WTC11 (cell line): ENCODE results near the gene NDUFA6. TPM values are rescaled to one million over a fixed set of nuclear protein-coding genes. Genes with fewer than 3 reads are reported as not detected.

ENCODE experiments used
- ATAC-seq: fragments of 200-7000 bp; cut with Tn5 transposase; 2 replicates; pipeline ENCODE4 v1.10.0; 2021; ENCODE audit warnings: mild to moderate bottlenecking, moderate library complexity
- CTCF ChIA-PET: fragments of 300-600 bp; sonication (Branson Sonifier 250); formaldehyde crosslinking; loops from one replicate; lab custom pipeline; 2021; ENCODE audit warnings: antibody characterized with exemption; lab: Charles Lee
- POLR2A ChIA-PET: fragments of 350-600 bp; sonication (Branson Sonifier 250); formaldehyde crosslinking; loops from one replicate; lab custom pipeline; 2021; ENCODE audit warnings: antibody characterized with exemption; lab: Charles Lee
- DNase-seq: peaks from one replicate; pipeline ENCODE4 v3.0.0; 2021; ENCODE audit warnings: low spot score
- H3K27ac Mint-ChIP-seq: 2 replicates; pipeline ENCODE4 v1.8.0; 2021; ENCODE audit warnings: mixed read lengths
- H3K27me3 Mint-ChIP-seq: 2 replicates; pipeline ENCODE4 v1.8.0; 2021; ENCODE audit warnings: low read depth, mild to moderate bottlenecking, moderate library complexity, mixed read lengths
- H3K36me3 Mint-ChIP-seq: 2 replicates; pipeline ENCODE4 v1.8.0; 2021; ENCODE audit warnings: mixed read lengths
- H3K4me1 Mint-ChIP-seq: 2 replicates; pipeline ENCODE4 v1.8.0; 2022; ENCODE audit warnings: mixed read lengths
- H3K4me3 Mint-ChIP-seq: 2 replicates; pipeline ENCODE4 v1.8.0; 2021; ENCODE audit warnings: mild to moderate bottlenecking, moderate library complexity, mixed read lengths
- H3K9me3 Mint-ChIP-seq: 2 replicates; pipeline ENCODE4 v1.8.0; 2021; ENCODE audit warnings: mixed read lengths
- ESRRA ChIP-seq: sonication (generic); formaldehyde crosslinking; IDR thresholded peaks from 2 replicates; pipeline ENCODE4 v1.8.1; 2022; ENCODE audit warnings: mild to moderate bottlenecking, missing genetic modification reagents, borderline replicate concordance
- ETV6 ChIP-seq: sonication (generic); formaldehyde crosslinking; IDR thresholded peaks from 2 replicates; pipeline ENCODE4 v1.8.1; 2022; ENCODE audit warnings: mild to moderate bottlenecking, missing genetic modification reagents
- FOXK1 ChIP-seq: sonication (generic); formaldehyde crosslinking; IDR thresholded peaks from 2 replicates; pipeline ENCODE4 v1.8.0; 2022; ENCODE audit warnings: mild to moderate bottlenecking, moderate library complexity, missing genetic modification reagents
- JAZF1 ChIP-seq: fragments of 250-450 bp; sonication (Bioruptor Pico); IDR thresholded peaks from 2 replicates; pipeline ENCODE4 v1.9.0; 2021; ENCODE audit warnings: moderate library complexity, mild to moderate bottlenecking, inconsistent platforms
- KAT7 ChIP-seq: sonication (generic); formaldehyde crosslinking; IDR thresholded peaks from 2 replicates; pipeline ENCODE4 v1.8.1; 2023; ENCODE audit warnings: missing genetic modification reagents, mild to moderate bottlenecking, borderline replicate concordance
- NFE2L1 ChIP-seq: sonication (generic); formaldehyde crosslinking; IDR thresholded peaks from 2 replicates; pipeline ENCODE4 v1.8.1; 2023; ENCODE audit warnings: missing genetic modification reagents
- NFYB ChIP-seq: sonication (generic); formaldehyde crosslinking; conservative IDR thresholded peaks from 2 replicates; pipeline ENCODE4 v1.8.0; 2022; ENCODE audit warnings: low read depth, missing genetic modification reagents
- NR1H2 ChIP-seq: sonication (generic); formaldehyde crosslinking; IDR thresholded peaks from 2 replicates; pipeline ENCODE4 v1.9.0; 2021; ENCODE audit warnings: mild to moderate bottlenecking, moderate library complexity, missing genetic modification reagents
- SP1 ChIP-seq: sonication (generic); formaldehyde crosslinking; conservative IDR thresholded peaks from 2 replicates; pipeline ENCODE4 v1.8.1; 2022; ENCODE audit warnings: missing genetic modification reagents
- ZNF219 ChIP-seq: sonication (generic); formaldehyde crosslinking; IDR thresholded peaks from 2 replicates; pipeline ENCODE4 v1.8.0; 2023; ENCODE audit warnings: missing genetic modification reagents, mild to moderate bottlenecking, borderline replicate concordance
- ZNF263 ChIP-seq: sonication (generic); formaldehyde crosslinking; IDR thresholded peaks from 2 replicates; pipeline ENCODE4 v1.8.1; 2022; ENCODE audit warnings: low read depth, mild to moderate bottlenecking, moderate library complexity, missing genetic modification reagents
- total RNA-seq: library from RNA; stranded (reverse); gene quantifications from 3 replicates; pipeline ENCODE4 v1.2.3, GENCODE V29; 2021
- TF ChIP-seq, protein P1 (sequence below): sonication (generic); formaldehyde crosslinking; IDR thresholded peaks from 2 replicates; pipeline ENCODE4 v1.8.1; 2022; ENCODE audit warnings: missing genetic modification reagents, borderline replicate concordance
- TF ChIP-seq, protein P2 (sequence below): sonication (generic); formaldehyde crosslinking; IDR thresholded peaks from 2 replicates; pipeline ENCODE4 v1.8.1; 2023; ENCODE audit warnings: mild to moderate bottlenecking, missing genetic modification reagents
- TF ChIP-seq, protein P3 (sequence below): sonication (generic); formaldehyde crosslinking; IDR thresholded peaks from 2 replicates; pipeline ENCODE4 v1.8.0; 2022; ENCODE audit warnings: mild to moderate bottlenecking, missing genetic modification reagents
- TF ChIP-seq, protein P4 (sequence below): sonication (generic); formaldehyde crosslinking; IDR thresholded peaks from 2 replicates; pipeline ENCODE4 v1.8.1; 2023; ENCODE audit warnings: mild to moderate bottlenecking, missing genetic modification reagents
- TF ChIP-seq, protein P5 (sequence below): sonication (generic); formaldehyde crosslinking; IDR thresholded peaks from 2 replicates; pipeline ENCODE4 v1.8.0; 2022; ENCODE audit warnings: mild to moderate bottlenecking, missing genetic modification reagents
- TF ChIP-seq, protein P6 (sequence below): fragments of 200-600 bp; IDR thresholded peaks from 2 replicates; pipeline ENCODE4 v1.8.0; 2022; ENCODE audit warnings: antibody characterized with exemption
- TF ChIP-seq, protein P7 (sequence below): sonication (generic); formaldehyde crosslinking; IDR thresholded peaks from 2 replicates; pipeline ENCODE4 v1.8.1; 2023; ENCODE audit warnings: mild to moderate bottlenecking, moderate library complexity, missing genetic modification reagents

The NDUFA6 gene
- total RNA-seq, 1 experiment from 2014 or later: 85.9 TPM

DNA sequence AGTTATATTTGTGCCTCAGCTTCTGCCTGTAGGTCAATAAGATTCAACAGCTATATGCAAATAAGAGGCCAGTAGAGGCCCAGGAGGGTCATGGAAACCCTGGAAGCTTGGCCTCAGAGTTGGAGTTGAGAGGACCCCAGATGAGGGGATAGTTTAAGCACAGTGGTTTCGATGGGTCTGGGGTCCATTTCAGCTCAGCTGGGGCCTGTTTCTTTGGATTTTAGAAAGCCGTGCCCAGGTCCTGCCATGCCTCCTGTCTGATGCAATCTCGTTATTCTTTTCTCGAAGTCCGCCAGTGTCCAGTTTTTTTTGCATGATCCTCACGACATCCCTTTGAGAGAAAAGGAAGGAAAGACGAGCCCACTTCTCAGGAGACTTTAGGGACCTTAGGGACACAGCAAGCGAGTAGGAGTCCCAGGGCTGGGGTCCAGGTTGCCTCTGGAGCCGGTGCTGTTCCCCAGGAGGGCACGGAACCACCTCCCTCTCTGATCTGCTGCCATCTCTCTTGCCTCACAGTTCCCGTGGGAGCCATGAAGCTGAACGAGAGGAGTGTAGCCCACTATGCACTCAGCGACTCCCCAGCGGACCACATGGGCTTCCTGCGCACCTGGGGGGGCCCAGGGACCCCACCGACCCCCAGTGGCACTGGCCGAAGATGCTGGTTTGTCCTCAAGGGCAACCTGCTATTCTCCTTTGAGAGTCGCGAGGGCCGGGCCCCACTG is 13.6 kb downstream of the NDUFA6 start (continued):
- TF ChIP-seq, protein P1, sequence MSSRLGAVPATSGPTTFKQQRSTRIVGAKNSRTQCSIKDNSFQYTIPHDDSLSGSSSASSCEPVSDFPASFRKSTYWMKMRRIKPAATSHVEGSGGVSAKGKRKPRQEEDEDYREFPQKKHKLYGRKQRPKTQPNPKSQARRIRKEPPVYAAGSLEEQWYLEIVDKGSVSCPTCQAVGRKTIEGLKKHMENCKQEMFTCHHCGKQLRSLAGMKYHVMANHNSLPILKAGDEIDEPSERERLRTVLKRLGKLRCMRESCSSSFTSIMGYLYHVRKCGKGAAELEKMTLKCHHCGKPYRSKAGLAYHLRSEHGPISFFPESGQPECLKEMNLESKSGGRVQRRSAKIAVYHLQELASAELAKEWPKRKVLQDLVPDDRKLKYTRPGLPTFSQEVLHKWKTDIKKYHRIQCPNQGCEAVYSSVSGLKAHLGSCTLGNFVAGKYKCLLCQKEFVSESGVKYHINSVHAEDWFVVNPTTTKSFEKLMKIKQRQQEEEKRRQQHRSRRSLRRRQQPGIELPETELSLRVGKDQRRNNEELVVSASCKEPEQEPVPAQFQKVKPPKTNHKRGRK (CRISPR knock-in tag): no peak

DNA sequence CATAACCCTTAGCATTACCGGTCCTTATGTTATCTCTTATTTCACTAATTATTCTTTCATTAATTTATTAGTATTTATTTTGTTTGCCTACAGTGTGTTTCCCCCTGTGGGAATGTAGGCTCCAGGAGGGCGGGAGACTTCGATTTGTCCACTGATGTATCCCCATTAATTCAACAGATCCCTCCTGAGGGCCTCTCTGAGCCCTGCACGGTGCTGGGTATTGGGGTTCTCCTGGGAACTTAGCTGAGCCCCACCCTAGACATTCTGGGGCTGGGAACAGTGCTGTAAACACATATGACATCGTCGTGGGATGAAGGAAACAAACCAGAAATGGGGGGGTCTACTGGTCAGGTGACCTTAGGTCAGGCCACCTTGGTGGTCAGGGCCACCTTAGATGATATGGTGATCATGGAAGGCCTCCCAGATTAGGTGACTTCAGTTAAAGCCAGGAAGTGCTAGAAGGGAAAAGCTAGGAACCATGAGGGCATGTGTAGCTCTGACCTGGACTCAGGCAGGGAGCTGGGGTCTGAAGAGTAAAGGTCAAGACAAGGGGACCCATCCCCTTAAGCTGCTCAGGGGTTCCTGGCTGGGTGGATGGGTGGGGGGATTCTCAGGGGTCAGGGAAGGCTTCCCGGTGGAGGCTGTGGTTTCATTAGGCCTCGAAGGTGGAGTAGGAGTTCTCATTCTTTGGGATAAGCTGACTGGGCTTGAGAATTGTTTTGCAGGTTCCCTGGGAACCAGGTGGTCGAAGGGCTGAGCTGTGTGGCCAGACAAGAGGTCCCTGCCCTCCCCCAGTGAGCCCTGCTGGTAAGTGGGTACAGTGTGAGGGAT is 15.5 kb downstream of the NDUFA6 start:
- H3K27me3 Mint-ChIP-seq: peaks cover 28% of the 10 kb centered on the region
- H3K9me3 Mint-ChIP-seq: no peaks in the 10 kb centered on the region
- POLR2A ChIA-PET: interaction anchor here (0.5 kb wide), 1 partner anchor 90 kb away, joined by 3 read pairs; no protein-coding TSS in a partner anchor
- CTCF ChIA-PET: interaction anchor here (0.5 to 1.8 kb wide), 2 partner anchors 16 to 538 kb away, joined by 3 to 11 read pairs; partner anchors contain the start of gene NDUFA6
- H3K4me1 Mint-ChIP-seq: peaks cover 43% of the 10 kb centered on the region
- DNase-seq (no peak), ATAC-seq (no peak)
- H3K36me3 Mint-ChIP-seq: no peaks in the 10 kb centered on the region
- no peak overlapping the region; the same call in none of the 2 replicates for H3K4me3 Mint-ChIP-seq
- no peak overlapping the region for H3K27ac Mint-ChIP-seq
- TF ChIP-seq, protein P2, sequence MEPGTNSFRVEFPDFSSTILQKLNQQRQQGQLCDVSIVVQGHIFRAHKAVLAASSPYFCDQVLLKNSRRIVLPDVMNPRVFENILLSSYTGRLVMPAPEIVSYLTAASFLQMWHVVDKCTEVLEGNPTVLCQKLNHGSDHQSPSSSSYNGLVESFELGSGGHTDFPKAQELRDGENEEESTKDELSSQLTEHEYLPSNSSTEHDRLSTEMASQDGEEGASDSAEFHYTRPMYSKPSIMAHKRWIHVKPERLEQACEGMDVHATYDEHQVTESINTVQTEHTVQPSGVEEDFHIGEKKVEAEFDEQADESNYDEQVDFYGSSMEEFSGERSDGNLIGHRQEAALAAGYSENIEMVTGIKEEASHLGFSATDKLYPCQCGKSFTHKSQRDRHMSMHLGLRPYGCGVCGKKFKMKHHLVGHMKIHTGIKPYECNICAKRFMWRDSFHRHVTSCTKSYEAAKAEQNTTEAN (CRISPR knock-in tag): no peak
- TF ChIP-seq ESRRA (CRISPR knock-in tag) (no peak), ZNF263 (no peak), SP1 (CRISPR knock-in tag) (no peak), JAZF1 (no peak), NFYB (CRISPR knock-in tag) (no peak), NR1H2 (CRISPR knock-in tag) (no peak), FOXK1 (CRISPR knock-in tag) (no peak), ZNF219 (CRISPR knock-in tag) (no peak)
- TF ChIP-seq, protein P3, sequence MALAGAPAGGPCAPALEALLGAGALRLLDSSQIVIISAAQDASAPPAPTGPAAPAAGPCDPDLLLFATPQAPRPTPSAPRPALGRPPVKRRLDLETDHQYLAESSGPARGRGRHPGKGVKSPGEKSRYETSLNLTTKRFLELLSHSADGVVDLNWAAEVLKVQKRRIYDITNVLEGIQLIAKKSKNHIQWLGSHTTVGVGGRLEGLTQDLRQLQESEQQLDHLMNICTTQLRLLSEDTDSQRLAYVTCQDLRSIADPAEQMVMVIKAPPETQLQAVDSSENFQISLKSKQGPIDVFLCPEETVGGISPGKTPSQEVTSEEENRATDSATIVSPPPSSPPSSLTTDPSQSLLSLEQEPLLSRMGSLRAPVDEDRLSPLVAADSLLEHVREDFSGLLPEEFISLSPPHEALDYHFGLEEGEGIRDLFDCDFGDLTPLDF (CRISPR knock-in tag): no peak
- TF ChIP-seq, protein P4, sequence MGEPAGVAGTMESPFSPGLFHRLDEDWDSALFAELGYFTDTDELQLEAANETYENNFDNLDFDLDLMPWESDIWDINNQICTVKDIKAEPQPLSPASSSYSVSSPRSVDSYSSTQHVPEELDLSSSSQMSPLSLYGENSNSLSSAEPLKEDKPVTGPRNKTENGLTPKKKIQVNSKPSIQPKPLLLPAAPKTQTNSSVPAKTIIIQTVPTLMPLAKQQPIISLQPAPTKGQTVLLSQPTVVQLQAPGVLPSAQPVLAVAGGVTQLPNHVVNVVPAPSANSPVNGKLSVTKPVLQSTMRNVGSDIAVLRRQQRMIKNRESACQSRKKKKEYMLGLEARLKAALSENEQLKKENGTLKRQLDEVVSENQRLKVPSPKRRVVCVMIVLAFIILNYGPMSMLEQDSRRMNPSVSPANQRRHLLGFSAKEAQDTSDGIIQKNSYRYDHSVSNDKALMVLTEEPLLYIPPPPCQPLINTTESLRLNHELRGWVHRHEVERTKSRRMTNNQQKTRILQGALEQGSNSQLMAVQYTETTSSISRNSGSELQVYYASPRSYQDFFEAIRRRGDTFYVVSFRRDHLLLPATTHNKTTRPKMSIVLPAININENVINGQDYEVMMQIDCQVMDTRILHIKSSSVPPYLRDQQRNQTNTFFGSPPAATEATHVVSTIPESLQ (CRISPR knock-in tag): no peak

DNA sequence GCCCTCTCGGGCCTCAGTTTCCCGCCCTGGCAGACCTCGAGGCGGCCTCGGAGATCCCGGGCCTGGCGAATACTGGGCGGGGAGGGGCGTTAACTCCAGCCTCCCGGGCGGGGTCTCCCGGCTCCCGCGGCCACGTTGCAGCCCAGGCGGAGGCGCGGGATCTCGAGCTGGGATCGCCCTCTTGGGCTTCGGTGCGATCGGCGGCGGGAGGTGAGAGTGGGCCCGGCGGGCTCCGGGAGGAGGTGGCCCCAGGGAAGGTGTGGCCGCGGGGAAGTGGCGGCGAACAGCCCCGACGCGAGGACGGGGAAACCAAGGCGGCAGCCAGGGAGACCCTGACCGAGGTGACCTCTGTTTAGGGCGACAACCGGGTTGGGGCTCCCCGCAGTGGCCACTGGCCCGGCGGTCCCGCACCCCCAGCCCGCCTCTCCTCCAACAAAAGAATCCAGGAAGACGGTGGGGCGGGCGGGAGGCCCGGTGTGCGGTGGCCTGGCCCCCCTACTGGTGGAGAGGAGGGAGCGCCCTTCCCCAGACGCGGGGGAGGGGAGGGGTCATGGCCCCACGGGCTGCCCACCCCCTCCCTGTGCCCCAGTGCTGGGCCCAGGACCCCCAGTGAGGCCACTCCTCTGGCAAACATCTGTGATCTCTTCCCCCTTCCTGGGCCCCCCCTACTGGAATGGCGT is 16.3 kb downstream of the NDUFA6 start, which contains the start of gene PHETA2:
Gene PHETA2, plus strand, starts transcription at position 117 of the 680 bp plus-strand sequence. CDS start 3,046 bp downstream, outside the sequence.
- Mint-ChIP-seq H3K4me3 (peak within 1 kb of the TSS; percentile 63), H3K4me1 (peaks cover 48% of the 10 kb centered on the region), H3K27me3 (peaks cover 28% of the 10 kb centered on the region), H3K27ac (no peak within 1 kb of the TSS), H3K36me3 (no peaks in the 10 kb centered on the region), H3K9me3 (no peaks in the 10 kb centered on the region)
- ATAC-seq (no peak), DNase-seq (peak; percentile 51)
- CTCF ChIA-PET: no interaction called here
- POLR2A ChIA-PET: no interaction called here
- TF ChIP-seq, protein P5, sequence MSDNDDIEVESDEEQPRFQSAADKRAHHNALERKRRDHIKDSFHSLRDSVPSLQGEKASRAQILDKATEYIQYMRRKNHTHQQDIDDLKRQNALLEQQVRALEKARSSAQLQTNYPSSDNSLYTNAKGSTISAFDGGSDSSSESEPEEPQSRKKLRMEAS (CRISPR knock-in tag): peak; percentile 76; the same call in 1 of the 2 replicates
- TF ChIP-seq, protein P6, sequence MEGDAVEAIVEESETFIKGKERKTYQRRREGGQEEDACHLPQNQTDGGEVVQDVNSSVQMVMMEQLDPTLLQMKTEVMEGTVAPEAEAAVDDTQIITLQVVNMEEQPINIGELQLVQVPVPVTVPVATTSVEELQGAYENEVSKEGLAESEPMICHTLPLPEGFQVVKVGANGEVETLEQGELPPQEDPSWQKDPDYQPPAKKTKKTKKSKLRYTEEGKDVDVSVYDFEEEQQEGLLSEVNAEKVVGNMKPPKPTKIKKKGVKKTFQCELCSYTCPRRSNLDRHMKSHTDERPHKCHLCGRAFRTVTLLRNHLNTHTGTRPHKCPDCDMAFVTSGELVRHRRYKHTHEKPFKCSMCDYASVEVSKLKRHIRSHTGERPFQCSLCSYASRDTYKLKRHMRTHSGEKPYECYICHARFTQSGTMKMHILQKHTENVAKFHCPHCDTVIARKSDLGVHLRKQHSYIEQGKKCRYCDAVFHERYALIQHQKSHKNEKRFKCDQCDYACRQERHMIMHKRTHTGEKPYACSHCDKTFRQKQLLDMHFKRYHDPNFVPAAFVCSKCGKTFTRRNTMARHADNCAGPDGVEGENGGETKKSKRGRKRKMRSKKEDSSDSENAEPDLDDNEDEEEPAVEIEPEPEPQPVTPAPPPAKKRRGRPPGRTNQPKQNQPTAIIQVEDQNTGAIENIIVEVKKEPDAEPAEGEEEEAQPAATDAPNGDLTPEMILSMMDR: peak; percentile 18; the same call in 1 of the 2 replicates
- TF ChIP-seq ETV6 (CRISPR knock-in tag): 0 out of 2 replicates have a peak, but pooled peaks have one; percentile 18
- TF ChIP-seq NFE2L1 (CRISPR knock-in tag): 0 out of 2 replicates have a peak, but pooled peaks have one; percentile 42
- TF ChIP-seq, protein P7, sequence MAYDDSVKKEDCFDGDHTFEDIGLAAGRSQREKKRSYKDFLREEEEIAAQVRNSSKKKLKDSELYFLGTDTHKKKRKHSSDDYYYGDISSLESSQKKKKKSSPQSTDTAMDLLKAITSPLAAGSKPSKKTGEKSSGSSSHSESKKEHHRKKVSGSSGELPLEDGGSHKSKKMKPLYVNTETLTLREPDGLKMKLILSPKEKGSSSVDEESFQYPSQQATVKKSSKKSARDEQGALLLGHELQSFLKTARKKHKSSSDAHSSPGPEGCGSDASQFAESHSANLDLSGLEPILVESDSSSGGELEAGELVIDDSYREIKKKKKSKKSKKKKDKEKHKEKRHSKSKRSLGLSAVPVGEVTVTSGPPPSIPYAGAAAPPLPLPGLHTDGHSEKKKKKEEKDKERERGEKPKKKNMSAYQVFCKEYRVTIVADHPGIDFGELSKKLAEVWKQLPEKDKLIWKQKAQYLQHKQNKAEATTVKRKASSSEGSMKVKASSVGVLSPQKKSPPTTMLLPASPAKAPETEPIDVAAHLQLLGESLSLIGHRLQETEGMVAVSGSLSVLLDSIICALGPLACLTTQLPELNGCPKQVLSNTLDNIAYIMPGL: 0 out of 2 replicates have a peak, but pooled peaks have one; percentile 41
- no peak for TF ChIP-seq KAT7 (CRISPR knock-in tag)
